Suprapubic skin (tissue), 4 donors: ENCODE measurements around the gene LASP1NB.
"Not testable (repeated sequence)": the region's sequence is repeated elsewhere in the genome, so short reads cannot be mapped to it uniquely, and the experiment has no call there.

Experiments
- DNase-seq, 2 donors: peaks; one replicate each; pipeline ENCODE4 v3.0.0-alpha.2; 2019; ENCODE audit warnings: low spot score in 2 of 2
- H3K27ac ChIP-seq: fragments of 200-600 bp; sonication (generic); one replicate; pipeline ENCODE4 v1.5.1; 2019
- H3K27me3 ChIP-seq: fragments of 200-600 bp; sonication (generic); one replicate; pipeline ENCODE4 v1.5.1; 2019
- H3K36me3 ChIP-seq: fragments of 200-600 bp; sonication (generic); one replicate; pipeline ENCODE4 v1.5.1; 2019
- H3K4me1 ChIP-seq: fragments of 200-600 bp; sonication (generic); one replicate; pipeline ENCODE4 v1.5.1; 2019
- H3K4me3 ChIP-seq: fragments of 200-600 bp; sonication (generic); one replicate; pipeline ENCODE4 v1.5.1; 2019; ENCODE audit warnings: mild to moderate bottlenecking
- H3K9me3 ChIP-seq: fragments of 200-600 bp; sonication (generic); one replicate; pipeline ENCODE4 v1.5.1; 2019
- CTCF ChIP-seq, 2 donors: fragments of 200-600 bp in 1 of 2; fragments of 450-650 bp in 1 of 2; sonication (generic) in 1 of 2; IDR thresholded peaks; one replicate each; pipeline ENCODE4 v1.5.1; 2016 to 2019; ENCODE audit warnings: antibody characterized with exemption in 2 of 2, mild to moderate bottlenecking in 1 of 2, moderate library complexity in 1 of 2
- EP300 ChIP-seq: sonication (generic); formaldehyde crosslinking; IDR thresholded peaks from one replicate; pipeline ENCODE4 v1.6.1; 2017; ENCODE audit warnings: antibody characterized with exemption
- POLR2A ChIP-seq, 2 donors: fragments of 450-650 bp; IDR thresholded peaks; one replicate each; pipeline ENCODE4 v1.6.1; 2017; ENCODE audit warnings: antibody characterized with exemption in 2 of 2, mild to moderate bottlenecking in 2 of 2, moderate library complexity in 2 of 2
- POLR2AphosphoS5 ChIP-seq, 3 donors: sonication (generic); formaldehyde crosslinking; IDR thresholded peaks; one replicate each; pipeline ENCODE4 v1.6.1; 2017; ENCODE audit warnings: antibody characterized with exemption in 3 of 3
- whole genome bisulfite sequencing: methylation state at CpG from one replicate; pipeline ENCODE4 v1.1.5; 2018; 5-methylcytosine and 5-hydroxymethylcytosine counted together

LASP1NB gene

DNA sequence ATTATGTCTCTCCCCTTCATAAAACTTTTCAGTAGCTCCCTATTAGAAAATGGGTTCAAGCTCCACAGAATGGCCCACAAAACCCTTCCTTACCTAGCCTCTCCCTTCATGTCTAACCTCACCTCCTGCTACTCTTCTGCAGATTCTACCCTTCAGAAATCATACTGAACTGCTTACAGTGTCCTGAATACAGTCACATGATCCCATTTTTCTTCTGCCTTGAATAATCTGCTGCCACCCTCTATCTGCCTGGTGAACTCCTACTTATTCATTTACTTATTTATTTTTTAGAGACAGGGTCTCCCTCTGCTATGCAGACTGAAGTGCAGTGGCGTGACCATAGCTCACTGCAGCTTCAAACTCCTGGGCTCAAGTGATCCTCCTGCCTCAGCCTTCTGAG lies 15.0 kb downstream of the LASP1NB start:
- 94% methylated on average over 1 of the region's 1 CpG for WGBS
- TF ChIP-seq CTCF (IDR thresholded peaks at IDR 0.05) (no peak), POLR2A (IDR thresholded peaks at IDR 0.05) (no peak), POLR2AphosphoS5 (IDR thresholded peaks at IDR 0.05) (no peak), EP300 (no peak)

DNA sequence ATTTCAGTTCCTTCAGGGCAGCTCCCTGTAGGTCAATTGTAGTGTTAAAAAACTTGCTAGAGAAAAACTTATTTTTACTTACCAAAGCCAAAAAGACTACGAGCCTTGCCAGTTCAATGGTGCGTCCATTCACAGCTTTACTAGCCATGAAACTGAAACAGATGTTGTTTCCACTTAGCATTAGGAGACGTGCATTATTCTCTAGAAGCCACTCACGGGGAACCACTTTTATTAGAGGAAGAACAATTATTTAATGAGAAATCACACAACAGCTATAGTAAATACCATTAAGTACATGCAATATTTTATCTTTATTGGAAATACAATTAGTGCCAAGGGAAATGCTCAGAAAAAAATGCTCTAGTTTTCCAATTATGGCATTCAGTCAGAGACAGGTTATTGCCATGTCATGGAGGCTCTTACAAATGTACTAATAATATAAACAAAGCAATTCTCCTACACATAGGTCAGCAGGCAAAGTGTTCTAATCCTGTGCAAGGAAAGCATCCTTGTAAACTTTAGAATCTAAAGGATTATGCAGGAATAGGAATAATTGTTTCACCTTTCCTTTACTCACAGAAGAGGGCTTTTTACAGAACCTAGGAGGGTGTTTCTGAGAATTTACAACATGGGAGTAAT lies 17.4 kb downstream of the LASP1NB start:
- Histone ChIP-seq H3K4me1 (no peaks in the 10 kb centered on the region), H3K4me3 (no peak overlapping the region), H3K27ac (no peak overlapping the region), H3K9me3 (no peaks in the 10 kb centered on the region), H3K36me3 (no peaks in the 10 kb centered on the region), H3K27me3 (no peaks in the 10 kb centered on the region)
- DNase-seq, result no peak
- TF ChIP-seq POLR2A (IDR thresholded peaks at IDR 0.05), result no peak
- TF ChIP-seq CTCF (IDR thresholded peaks at IDR 0.05), result no peak
- TF ChIP-seq EP300, result no peak
- no peak for TF ChIP-seq POLR2AphosphoS5 (IDR thresholded peaks at IDR 0.05)
- 49% methylated on average over 4 of the region's 4 CpGs for WGBS

More for the DNA sequence above, 15.0 kb downstream of the LASP1NB start:
- DNase-seq, result no peak
- Histone ChIP-seq H3K27me3 (no peaks in the 10 kb centered on the region), H3K36me3 (no peaks in the 10 kb centered on the region), H3K4me3 (no peak overlapping the region), H3K27ac (no peak overlapping the region), H3K4me1 (no peaks in the 10 kb centered on the region), H3K9me3 (no peaks in the 10 kb centered on the region)

GRCh38 chr17:38943607-38944006 lies 18.2 kb downstream of the LASP1NB start:
- TF ChIP-seq POLR2A (IDR thresholded peaks at IDR 0.05) (no peak), POLR2AphosphoS5 (IDR thresholded peaks at IDR 0.05) (no peak), EP300 (no peak), CTCF (IDR thresholded peaks at IDR 0.05) (no peak)
- DNase-seq, result no peak
- Histone ChIP-seq H3K27ac (no peak overlapping the region), H3K9me3 (no peaks in the 10 kb centered on the region), H3K36me3 (no peaks in the 10 kb centered on the region), H3K4me1 (no peaks in the 10 kb centered on the region), H3K4me3 (no peak overlapping the region), H3K27me3 (no peaks in the 10 kb centered on the region)
- WGBS, result 64% methylated on average over 8 of the region's 8 CpGs

DNA sequence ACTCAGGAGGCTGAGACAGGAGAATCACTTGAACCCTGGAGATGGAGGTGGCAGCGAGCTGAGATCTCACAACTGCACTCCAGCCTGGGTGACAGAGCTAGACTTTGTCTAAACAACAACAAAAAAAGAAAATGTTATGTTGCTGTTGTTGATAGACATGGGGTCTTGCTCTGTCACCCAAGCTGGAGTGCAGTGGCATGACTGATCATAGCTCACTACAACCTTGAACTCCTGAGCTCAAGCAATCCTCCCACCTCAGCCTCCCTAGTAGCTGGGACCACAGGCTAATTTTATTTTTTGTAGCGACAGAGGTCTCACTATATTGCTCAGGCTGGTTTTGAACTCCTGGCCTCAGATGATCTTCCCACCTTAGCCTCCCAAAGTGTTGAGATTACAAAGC lies 21.8 kb downstream of the LASP1NB start:
- H3K27ac ChIP-seq, result no peak overlapping the region
- H3K4me3 ChIP-seq, result no peak overlapping the region
- no peaks in the 10 kb centered on the region for H3K9me3 ChIP-seq
- no peaks in the 10 kb centered on the region for H3K4me1 ChIP-seq
- TF ChIP-seq POLR2A (IDR thresholded peaks at IDR 0.05), result no peak
- no peak for TF ChIP-seq EP300
- no peak for TF ChIP-seq CTCF (IDR thresholded peaks at IDR 0.05)
- no peak for TF ChIP-seq POLR2AphosphoS5 (IDR thresholded peaks at IDR 0.05)
- H3K36me3 ChIP-seq, result no peaks in the 10 kb centered on the region
- no peak for DNase-seq
- WGBS, result 80% methylated on average over 2 of the region's 2 CpGs
- no peaks in the 10 kb centered on the region for H3K27me3 ChIP-seq

DNA sequence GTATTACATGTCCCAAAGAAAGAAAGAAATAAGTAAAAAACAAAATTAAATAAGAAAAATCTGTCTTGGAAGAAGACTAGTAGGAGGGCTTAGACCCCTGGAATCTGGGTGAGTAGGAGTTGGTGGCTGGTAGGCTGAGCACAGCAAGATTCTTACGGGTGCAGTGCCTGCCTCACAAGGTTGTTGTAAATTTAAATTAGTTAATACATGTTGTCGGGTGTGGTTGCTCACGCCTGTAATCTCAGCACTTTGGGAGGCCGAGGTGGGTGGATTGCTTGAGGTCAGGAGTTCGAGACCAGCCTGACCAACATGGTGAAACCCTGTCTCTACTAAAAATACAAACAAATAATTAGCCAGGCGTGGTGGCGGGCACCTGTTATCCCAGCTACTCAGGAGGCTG lies 28.4 kb downstream of the LASP1NB start:
- H3K4me1 ChIP-seq, H3K27me3 ChIP-seq, H3K9me3 ChIP-seq, DNase-seq, H3K36me3 ChIP-seq, H3K27ac ChIP-seq, H3K4me3 ChIP-seq: not testable (repeated sequence)
- WGBS, result 81% methylated on average over 7 of the region's 7 CpGs

- TF ChIP-seq CTCF (IDR thresholded peaks at IDR 0.05) (no peak), POLR2A (IDR thresholded peaks at IDR 0.05) (no peak)
- WGBS, result 4% methylated on average over 1 of the region's 1 CpG
- DNase-seq, result no peak
- Histone ChIP-seq H3K4me1 (no peaks in the 10 kb centered on the region), H3K27ac (no peak overlapping the region), H3K36me3 (no peaks in the 10 kb centered on the region), H3K27me3 (no peaks in the 10 kb centered on the region), H3K4me3 (no peak overlapping the region), H3K9me3 (no peaks in the 10 kb centered on the region)
These were observed 32.9 kb downstream of the LASP1NB start for GRCh38 chr17:38958326-38958725.
